HepG2 (cell line): ENCODE measurements around the gene LIMS2.

Experiments used
- CEBPB ChIP-seq: IDR thresholded peaks from 2 replicates; pipeline ENCODE4 v1.6.1; 2011; ENCODE audit warnings: low read depth, low read length, improper control_type of control experiment, borderline replicate concordance
- ERF ChIP-seq: IDR thresholded peaks from 2 replicates; pipeline ENCODE4 v1.6.1; 2018; ENCODE audit warnings: missing biosample characterization, missing genetic modification reagents
- KDM5A ChIP-seq: fragments of 200-600 bp; sonication (generic); IDR thresholded peaks from 2 replicates; pipeline ENCODE4 v1.7.0; 2018; ENCODE audit warnings: antibody characterized with exemption, mild to moderate bottlenecking, low read length, borderline replicate concordance
- KLF16 ChIP-seq, 2 experiments: sonication (generic) in 1 of 2; formaldehyde crosslinking in 1 of 2; IDR thresholded peaks; 2 replicates each; pipeline versions ENCODE4 v1.6.1 to v1.8.0; 2016 to 2023; ENCODE audit warnings: missing genetic modification reagents in 2 of 2, missing compliant biosample characterization in 1 of 2
- XRCC5 ChIP-seq: fragments of 200-400 bp; formaldehyde crosslinking; optimal IDR thresholded peaks from 2 replicates; pipeline ENCODE3; 2017; ENCODE audit warnings: mild to moderate bottlenecking, low read length
- ZNF430 ChIP-seq: sonication (generic); formaldehyde crosslinking; IDR thresholded peaks from 2 replicates; pipeline ENCODE4 v1.9.0; 2021; ENCODE audit warnings: mild to moderate bottlenecking, missing genetic modification reagents

GRCh38 chr2:127609818-127610217 lies 65.5 kb downstream of the LIMS2 start:
- TF ChIP-seq ZNF430 (CRISPR knock-in tag) (no peak), XRCC5 (no peak), ERF (no peak), CEBPB (no peak), KLF16 (CRISPR knock-in tag; IDR thresholded peaks at IDR 0.05) (no peak), KDM5A (no peak)
